ENCODE measurements around the gene OR1L1.

The OR1L1 gene, protein sequence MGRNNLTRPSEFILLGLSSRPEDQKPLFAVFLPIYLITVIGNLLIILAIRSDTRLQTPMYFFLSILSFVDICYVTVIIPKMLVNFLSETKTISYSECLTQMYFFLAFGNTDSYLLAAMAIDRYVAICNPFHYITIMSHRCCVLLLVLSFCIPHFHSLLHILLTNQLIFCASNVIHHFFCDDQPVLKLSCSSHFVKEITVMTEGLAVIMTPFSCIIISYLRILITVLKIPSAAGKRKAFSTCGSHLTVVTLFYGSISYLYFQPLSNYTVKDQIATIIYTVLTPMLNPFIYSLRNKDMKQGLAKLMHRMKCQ

DNA sequence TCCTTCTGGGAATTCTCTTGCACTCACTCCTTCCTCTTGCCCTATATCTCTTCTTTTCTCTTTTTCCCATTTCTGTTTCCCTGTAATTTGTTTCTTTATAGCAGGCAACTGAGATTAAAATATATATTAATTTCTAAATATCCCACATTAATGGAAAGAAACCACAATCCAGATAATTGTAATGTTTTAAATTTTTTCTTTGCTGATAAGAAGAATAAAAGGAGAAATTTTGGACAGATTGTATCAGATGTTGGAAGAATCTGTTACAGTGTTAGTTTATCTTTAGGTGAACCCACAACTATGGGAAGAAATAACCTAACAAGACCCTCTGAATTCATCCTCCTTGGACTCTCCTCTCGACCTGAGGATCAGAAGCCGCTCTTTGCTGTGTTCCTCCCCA is at the start of gene OR1L1:
Gene OR1L1 (plus strand): TSS at position 301 of the 400 bp plus-strand sequence. CDS start 0 bp downstream, at position 301.
- DNase-seq = no peak

DNA sequence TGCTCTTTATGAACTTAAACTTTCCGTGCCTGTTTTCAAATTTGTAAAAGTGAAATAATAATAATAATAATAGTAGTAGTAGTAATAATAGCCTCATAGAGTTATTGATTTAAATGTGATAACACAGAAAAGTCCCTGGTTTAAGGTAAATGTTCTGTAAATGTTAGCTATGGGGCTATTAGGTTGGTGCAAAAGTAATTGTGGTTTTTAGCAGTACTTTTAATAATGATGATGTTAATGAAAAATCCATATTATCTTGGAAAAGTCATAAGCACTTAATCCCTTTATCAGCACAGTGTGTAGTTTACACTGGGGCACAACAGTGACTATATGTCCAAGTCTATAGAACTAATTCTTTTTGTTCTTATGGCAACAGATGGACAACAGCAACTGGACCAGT is 47.2 kb upstream of the OR1L1 start, which contains the start of gene OR1Q1:
Gene OR1Q1 (plus strand): TSS at position 377 of the 400 bp plus-strand sequence. CDS start 0 bp downstream, at position 377.
- DNase-seq = no peak

DNA sequence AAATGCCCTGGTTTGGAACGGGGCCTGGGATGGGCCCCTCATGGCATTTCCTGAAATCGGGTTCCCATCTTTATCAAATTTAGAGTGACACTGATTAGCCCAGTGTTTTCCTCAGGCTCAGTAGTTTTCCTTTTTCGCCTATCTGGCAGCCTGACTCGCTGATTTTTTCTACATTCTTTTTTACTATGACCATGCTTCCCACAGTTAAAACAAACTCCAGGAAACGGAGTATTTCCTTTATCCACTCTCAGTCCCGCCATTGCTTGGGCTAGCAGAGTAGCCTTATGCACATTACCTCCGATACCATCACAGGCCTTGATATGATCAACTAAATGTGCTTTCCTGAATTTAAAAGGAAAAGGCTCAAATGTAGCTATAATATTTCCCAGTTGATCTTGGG is 41.5 kb upstream of the OR1L1 start:
- no peak for DNase-seq

DNA sequence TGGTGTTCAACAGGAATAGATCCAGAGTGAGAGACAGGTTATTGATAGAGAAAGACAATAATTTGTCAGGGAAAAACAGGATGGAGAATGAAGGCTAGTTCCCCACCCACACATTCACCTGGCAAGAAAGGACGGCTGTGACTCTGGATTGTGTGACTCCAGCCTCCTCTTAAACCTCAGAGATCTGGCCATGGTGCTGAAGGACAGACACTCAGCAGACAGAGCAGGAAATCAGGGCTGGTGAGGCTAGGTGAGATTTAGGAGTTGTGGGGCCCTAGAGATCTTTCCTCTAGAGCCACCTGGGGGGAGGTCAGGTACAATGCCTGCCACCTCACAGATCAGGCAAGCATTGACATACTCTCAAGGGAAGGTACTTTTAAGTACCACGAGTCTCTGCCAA is 19.3 kb upstream of the OR1L1 start:
- DNase-seq = no peak

DNA sequence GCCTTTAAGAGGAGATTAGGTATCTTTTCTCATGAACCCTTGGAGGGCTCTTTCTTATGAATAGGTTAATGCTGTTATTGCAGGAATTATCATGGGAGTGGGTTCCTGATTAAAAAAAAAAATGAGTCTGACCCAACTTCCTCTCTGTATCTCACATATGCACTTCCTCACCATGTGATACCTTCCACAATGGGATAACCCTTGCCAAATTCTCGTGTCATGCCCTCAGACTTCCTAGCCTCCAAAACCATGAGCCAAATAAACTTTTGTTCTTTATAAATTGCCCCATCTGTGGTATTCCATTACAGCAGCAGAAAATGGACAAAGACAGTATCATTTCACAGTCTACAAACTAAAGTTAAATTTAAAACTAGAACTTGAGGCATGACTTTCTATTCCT is 5.1 kb upstream of the OR1L1 start:
- DNase-seq = no peak

DNA sequence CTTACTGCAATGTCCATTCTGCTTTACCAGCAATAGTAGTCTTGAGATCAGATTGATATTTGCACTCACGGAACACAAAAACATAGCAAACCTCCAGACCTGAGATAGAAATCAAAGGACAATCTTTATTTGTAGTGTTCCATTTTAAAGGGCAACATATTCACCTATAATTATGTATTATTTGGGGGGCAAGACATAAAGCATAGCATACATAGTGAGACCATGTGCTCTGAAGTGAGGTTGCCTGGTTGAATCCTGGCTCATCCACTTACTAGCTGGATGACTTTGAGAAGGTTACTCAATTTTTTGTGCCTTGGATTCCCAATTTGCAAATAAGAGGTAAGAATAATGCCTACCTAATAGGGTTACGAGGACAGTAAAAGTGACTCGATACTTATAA is 4.0 kb upstream of the OR1L1 start, which contains the start of gene OR1B1:
Gene OR1B1 (minus strand): TSS at position 101 of the 400 bp plus-strand sequence.
- no peak for DNase-seq

DNA sequence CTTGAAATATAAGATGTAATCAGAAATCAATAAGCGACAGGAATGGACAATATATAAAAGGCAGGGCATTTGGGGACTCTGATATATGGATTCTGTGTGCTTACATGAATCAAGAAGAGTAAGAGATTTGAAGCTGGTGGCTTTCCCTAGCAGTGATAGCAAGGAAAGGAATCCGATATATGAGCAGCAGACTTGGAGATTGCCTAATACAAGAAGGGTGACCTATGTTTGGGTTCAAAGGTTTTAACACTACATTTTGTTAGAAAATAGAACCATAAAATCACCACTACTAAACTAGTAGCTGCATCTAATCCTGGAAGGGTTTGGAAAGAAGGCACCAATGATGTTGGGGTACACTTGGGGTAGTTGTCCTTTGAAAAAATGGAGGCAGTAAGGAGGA is 11.0 kb downstream of the OR1L1 start:
- no peak for DNase-seq

DNA sequence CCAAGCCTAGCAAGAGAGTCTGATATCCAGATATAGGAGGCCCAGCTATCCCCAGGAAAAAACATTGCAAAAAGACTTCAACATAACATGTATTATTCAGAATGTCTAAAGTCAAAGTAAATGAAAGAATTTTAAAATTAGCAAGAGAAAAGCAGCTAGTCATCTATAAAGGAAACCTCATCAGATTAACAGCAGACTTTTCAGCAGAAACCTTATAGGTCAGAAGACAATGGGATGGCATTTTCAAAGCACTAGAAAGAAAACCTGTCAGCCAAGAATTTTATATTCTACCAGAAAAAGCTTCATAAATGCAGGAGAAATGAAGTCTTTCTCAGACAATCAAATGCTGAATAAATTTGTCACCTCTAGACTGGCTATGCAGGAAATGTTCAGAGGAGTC is 23.3 kb downstream of the OR1L1 start:
- no peak for DNase-seq

DNA sequence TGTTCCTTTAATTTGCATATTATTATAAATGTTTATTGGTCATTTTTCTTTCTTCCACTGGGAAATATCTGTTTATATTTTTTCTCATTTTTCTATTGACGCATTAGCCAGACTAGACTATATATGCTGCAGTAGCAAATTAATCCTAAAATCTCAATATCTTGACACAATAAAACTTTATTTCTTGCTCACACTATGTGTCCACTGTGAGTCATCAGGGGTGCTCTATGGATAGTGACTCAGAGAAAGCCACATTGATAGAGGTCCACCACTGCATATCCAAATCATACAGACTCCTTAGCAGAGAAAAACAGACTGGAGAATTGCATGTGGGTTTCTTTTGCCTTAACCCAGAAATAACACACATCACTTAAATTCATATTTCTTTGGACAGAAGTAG is 34.2 kb downstream of the OR1L1 start:
- no peak for DNase-seq

All from NCI-H1436 (cell line).